ENCODE data around the gene CACNB4. TPM values are rescaled to one million over a fixed set of nuclear protein-coding genes. Genes with fewer than 3 reads are reported as not detected.

CACNB4 gene
- total RNA-seq, 1 experiment from 2014 or later: 2.0 TPM

DNA sequence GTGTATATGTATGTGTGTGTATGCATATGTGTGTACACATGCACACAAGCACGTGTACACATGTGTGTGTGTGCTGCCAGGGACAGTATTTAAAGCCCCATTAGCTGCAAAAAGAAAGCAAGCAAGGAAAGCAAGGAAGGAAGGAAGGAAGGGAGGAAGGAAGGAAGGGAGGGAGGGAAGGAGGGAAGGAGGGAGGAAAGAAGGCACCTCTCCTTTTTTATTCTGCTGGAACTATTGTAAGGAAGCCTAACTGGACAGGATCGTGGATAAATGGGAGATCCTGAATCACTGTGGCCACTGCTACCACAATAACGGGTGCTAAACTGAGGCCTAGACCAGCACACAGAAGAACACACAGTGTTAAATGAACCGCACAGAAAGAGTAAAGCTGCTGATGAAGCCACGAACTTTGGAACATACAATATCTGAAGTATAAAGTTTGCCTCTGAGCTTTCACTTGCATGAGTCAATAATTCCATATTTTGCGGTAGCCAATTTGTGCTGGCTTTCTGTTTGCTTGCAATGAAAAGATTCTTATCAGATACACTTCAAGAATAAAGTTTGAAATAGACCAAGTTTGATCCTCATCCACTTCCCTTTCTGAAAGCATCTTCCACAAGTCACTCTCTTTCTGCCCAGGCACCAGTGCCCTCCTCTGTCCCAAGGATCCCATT, 15.5 kb downstream of the CACNB4 start:
- ChIA-PET RAD21 (ENCODE audit: low non-redundant PET in 1 of 2, low total read pairs in 2 of 2, uncharacterized antibody in 2 of 2, unreplicated experiment in 2 of 2) (no interaction called here), CTCF (no interaction called here), POLR2A (no interaction called here)
- no peak overlapping the region for H3K4me3 ChIP-seq (replicated peaks in 1 of 2; ENCODE audit: low read depth in 1 of 2, low read length in 2 of 2)
- H3K79me2 ChIP-seq (ENCODE audit: insufficient read depth, low read length): no peaks in the 10 kb centered on the region
- no peak overlapping the region for H3K4me2 ChIP-seq (ENCODE audit: low read length)
- no peak overlapping the region for H3K27ac ChIP-seq (ENCODE audit: low read depth, low read length)
- H3K9me3 ChIP-seq (ENCODE audit: control insufficient read depth in 1 of 2, insufficient read depth in 1 of 2, low read depth in 1 of 2, low read length in 2 of 2): no peaks in the 10 kb centered on the region
- H3K4me1 ChIP-seq (ENCODE audit: control insufficient read depth in 1 of 2, insufficient read depth in 2 of 2, low read length in 2 of 2): no peaks in the 10 kb centered on the region
- DNase-seq (ENCODE audit: low read depth, low spot score): no peak
- H2AFZ ChIP-seq (ENCODE audit: low read depth, low read length, poor library complexity, severe bottlenecking): no peak overlapping the region
- no peaks in the 10 kb centered on the region for H3K27me3 ChIP-seq (ENCODE audit: insufficient read depth, low read length)
- BruUV-seq (replicated peaks): no TSS peak
- intact Hi-C loops (cut with micrococcal nuclease): no loop called here
- no peaks in the 10 kb centered on the region for H4K20me1 ChIP-seq (ENCODE audit: insufficient read depth)
- TF ChIP-seq ATF3 (IDR thresholded peaks at IDR 0.05) (no peak), RAD21 (IDR thresholded peaks at IDR 0.05; ENCODE audit: low read depth) (no peak), EZH2phosphoT487 (IDR thresholded peaks at IDR 0.05; ENCODE audit: borderline replicate concordance) (no peak), SIN3A (IDR thresholded peaks at IDR 0.05; ENCODE audit: low read depth) (no peak), CEBPB (IDR thresholded peaks at IDR 0.05; ENCODE audit: low read depth) (no peak), TCF7L2 (IDR thresholded peaks at IDR 0.05; ENCODE audit: borderline replicate concordance, extremely low read depth, insufficient read depth, insufficient read length) (no peak), EZH2 (IDR thresholded peaks at IDR 0.05) (no peak)
- H3K9ac ChIP-seq (ENCODE audit: low read length): no peak overlapping the region
- no peak for ATAC-seq
- no peaks in the 10 kb centered on the region for H3K36me3 ChIP-seq (ENCODE audit: control insufficient read depth in 1 of 2, insufficient read depth in 2 of 2, low read length in 2 of 2)
- no peaks in the 10 kb centered on the region for H3K9me2 ChIP-seq (ENCODE audit: insufficient read depth)

- BruUV-seq (replicated peaks): no TSS peak
- H3K9me2 ChIP-seq (ENCODE audit: insufficient read depth): no peaks in the 10 kb centered on the region
- DNase-seq (ENCODE audit: low read depth, low spot score) (no peak), ATAC-seq (no peak)
- no peak overlapping the region for H3K4me2 ChIP-seq (ENCODE audit: low read length)
- POLR2A ChIA-PET: no interaction called here
- H3K36me3 ChIP-seq (ENCODE audit: control insufficient read depth in 1 of 2, insufficient read depth in 2 of 2, low read length in 2 of 2): no peaks in the 10 kb centered on the region
- no peaks in the 10 kb centered on the region for H4K20me1 ChIP-seq (ENCODE audit: insufficient read depth)
- no peak overlapping the region for H3K9ac ChIP-seq (ENCODE audit: low read length)
- no peaks in the 10 kb centered on the region for H3K27me3 ChIP-seq (ENCODE audit: insufficient read depth, low read length)
- CTCF ChIA-PET: no interaction called here
- H2AFZ ChIP-seq (ENCODE audit: low read depth, low read length, poor library complexity, severe bottlenecking): no peak overlapping the region
- no peak overlapping the region for H3K4me3 ChIP-seq (replicated peaks in 1 of 2; ENCODE audit: low read depth in 1 of 2, low read length in 2 of 2)
- no peaks in the 10 kb centered on the region for H3K4me1 ChIP-seq (ENCODE audit: control insufficient read depth in 1 of 2, insufficient read depth in 2 of 2, low read length in 2 of 2)
- RAD21 ChIA-PET (ENCODE audit: low non-redundant PET in 1 of 2, low total read pairs in 2 of 2, uncharacterized antibody in 2 of 2, unreplicated experiment in 2 of 2): no interaction called here
- H3K9me3 ChIP-seq (ENCODE audit: control insufficient read depth in 1 of 2, insufficient read depth in 1 of 2, low read depth in 1 of 2, low read length in 2 of 2): no peaks in the 10 kb centered on the region
- no peak overlapping the region for H3K27ac ChIP-seq (ENCODE audit: low read depth, low read length)
- no peaks in the 10 kb centered on the region for H3K79me2 ChIP-seq (ENCODE audit: insufficient read depth, low read length)
- intact Hi-C loops (cut with micrococcal nuclease): no loop called here
- no peak for TF ChIP-seq FOSL1 (IDR thresholded peaks at IDR 0.05; ENCODE audit: low read depth)
- TF ChIP-seq POLR2A (IDR thresholded peaks at IDR 0.05; ENCODE audit: borderline replicate concordance, extremely low read depth, insufficient read depth, insufficient read length): no peak
- TF ChIP-seq POLR2AphosphoS5 (IDR thresholded peaks at IDR 0.05; ENCODE audit: low read depth, low read length): no peak
- TF ChIP-seq ZNF274 (IDR thresholded peaks at IDR 0.05; ENCODE audit: low read depth, low read length): no peak
- no peak for TF ChIP-seq CTCF (IDR thresholded peaks at IDR 0.05 in 2 of 3, conservative IDR thresholded peaks at IDR 0.05 in 1 of 3; ENCODE audit: borderline replicate concordance in 1 of 3, insufficient read depth in 1 of 3, low read depth in 2 of 3, low read length in 2 of 3)
- TF ChIP-seq JUND (IDR thresholded peaks at IDR 0.05): no peak
- TF ChIP-seq EZH2phosphoT487 (IDR thresholded peaks at IDR 0.05; ENCODE audit: borderline replicate concordance): no peak
- TF ChIP-seq, protein P1, sequence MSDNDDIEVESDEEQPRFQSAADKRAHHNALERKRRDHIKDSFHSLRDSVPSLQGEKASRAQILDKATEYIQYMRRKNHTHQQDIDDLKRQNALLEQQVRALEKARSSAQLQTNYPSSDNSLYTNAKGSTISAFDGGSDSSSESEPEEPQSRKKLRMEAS (IDR thresholded peaks at IDR 0.05): no peak
- no peak for TF ChIP-seq SP1 (IDR thresholded peaks at IDR 0.05; ENCODE audit: low read depth)
- no peak for TF ChIP-seq EGR1 (IDR thresholded peaks at IDR 0.05; ENCODE audit: low read depth)
- TF ChIP-seq EZH2 (IDR thresholded peaks at IDR 0.05): no peak
- TF ChIP-seq SRF (IDR thresholded peaks at IDR 0.05; ENCODE audit: low read depth): no peak
- TF ChIP-seq CBX3 (IDR thresholded peaks at IDR 0.05; ENCODE audit: low read depth): no peak
Measured at GRCh38 chr2:152078662-152079061, 20.2 kb downstream of the CACNB4 start.

All from HCT116 (cell line).